Upper lobe of left lung (tissue), 6 donors: Measurements from ENCODE around the gene MYOZ2. TPM values are rescaled to one million over a fixed set of nuclear protein-coding genes. Genes with fewer than 3 reads are reported as not detected.

Source experiments
- ATAC-seq, 2 donors: fragments of 200-7000 bp; cut with Tn5 transposase; one replicate each; pipeline ENCODE4 v1.9.1; 2022; ENCODE audit warnings: mild to moderate bottlenecking in 2 of 2, moderate library complexity in 2 of 2; ENCODE audit not compliant: low FRiP score in 2 of 2
- DNase-seq, 2 donors: peaks; one replicate each; pipeline ENCODE4 v3.0.0-alpha.2; 2019 to 2020
- H3K27ac ChIP-seq, 4 donors: fragments of 200-600 bp; sonication (generic); one replicate each; pipeline ENCODE4 v1.5.1; 2016 to 2019
- H3K27me3 ChIP-seq, 4 donors: fragments of 200-600 bp; sonication (generic); one replicate each; pipeline ENCODE4 v1.5.1; 2017 to 2019
- H3K36me3 ChIP-seq, 4 donors: fragments of 200-600 bp; sonication (generic); one replicate each; pipeline ENCODE4 v1.5.1; 2016 to 2019
- H3K4me1 ChIP-seq, 4 donors: fragments of 200-600 bp; sonication (generic); one replicate each; pipeline ENCODE4 v1.5.1; 2018 to 2019
- H3K4me3 ChIP-seq, 4 donors: fragments of 200-600 bp; sonication (generic); one replicate each; pipeline ENCODE4 v1.5.1; 2017 to 2019; ENCODE audit warnings: mild to moderate bottlenecking in 2 of 4, moderate library complexity in 1 of 4
- H3K9me3 ChIP-seq, 4 donors: fragments of 200-600 bp; sonication (generic); one replicate each; pipeline ENCODE4 v1.5.1; 2018 to 2019
- CTCF ChIP-seq, 6 experiments: fragments of 450-650 bp in 4 of 6; fragments of 200-600 bp in 2 of 6; sonication (generic) in 2 of 6; IDR thresholded peaks; one replicate each; pipeline ENCODE4 v1.5.1; 2016 to 2019; ENCODE audit warnings: antibody characterized with exemption in 6 of 6
- EP300 ChIP-seq, 4 donors: sonication (generic); formaldehyde crosslinking; IDR thresholded peaks; one replicate each; pipeline ENCODE4 v1.5.1; 2017; ENCODE audit warnings: antibody characterized with exemption in 4 of 4, control low read depth in 2 of 4
- POLR2A ChIP-seq, 4 donors: fragments of 450-650 bp; IDR thresholded peaks; one replicate each; pipeline ENCODE4 v1.5.1; 2016 to 2017; ENCODE audit warnings: antibody characterized with exemption in 4 of 4, mild to moderate bottlenecking in 2 of 4
- POLR2AphosphoS5 ChIP-seq, 2 donors: sonication (generic); formaldehyde crosslinking; IDR thresholded peaks; one replicate each; pipeline ENCODE4 v1.5.1; 2017; ENCODE audit warnings: antibody characterized with exemption in 2 of 2
- WGBS, 2 donors: methylation state at CpG; one replicate each; pipeline ENCODE4 v1.1.5; 2017 to 2018; 5-methylcytosine and 5-hydroxymethylcytosine counted together
- total RNA-seq, 6 donors: library from RNA; depleted of rRNA in 4 of 6; stranded (reverse); fragments of >200 nt in 4 of 6; gene quantifications; one replicate each; pipeline versions ENCODE4 v1.1.0 to v1.2.1, GENCODE V29; 2016 to 2021
- donor health status: DM: no; HTN: no; CAD: no; lungs with moderate emphysema.
- donor health status: DM: no; HTN: yes; CAD: no; lungs with severe emphysema.

The MYOZ2 gene
- total RNA-seq, 6 donors from 2014 or later: 0.13 to 0.20 TPM; not detected in 4

GRCh38 chr4:119111296-119111695 is 24.3 kb upstream of the MYOZ2 start:
- no peak for TF ChIP-seq POLR2A (IDR thresholded peaks at IDR 0.05)
- TF ChIP-seq EP300 (IDR thresholded peaks at IDR 0.05): no peak
- TF ChIP-seq POLR2AphosphoS5 (IDR thresholded peaks at IDR 0.05): no peak
- TF ChIP-seq CTCF (IDR thresholded peaks at IDR 0.05): no peak
- Histone ChIP-seq H3K4me1 (peaks cover 0 to 9% (median 5%) of the 10 kb centered on the region in 4 donors), H3K9me3 (no peaks in the 10 kb centered on the region), H3K4me3 (no peak overlapping the region), H3K27me3 (no peaks in the 10 kb centered on the region), H3K36me3 (no peaks in the 10 kb centered on the region), H3K27ac (no peak overlapping the region)
- ATAC-seq (no peak), DNase-seq (no peak)

- H3K9me3 ChIP-seq: no peaks in the 10 kb centered on the region
- DNase-seq (no peak), ATAC-seq (peak in 1 of 2 donors; percentile 89)
- H3K4me1 ChIP-seq: peaks cover 0 to 6% (median 4%) of the 10 kb centered on the region in 4 donors
- no peaks in the 10 kb centered on the region for H3K27me3 ChIP-seq
- no peak for TF ChIP-seq POLR2A (IDR thresholded peaks at IDR 0.05)
- peak in 1 of 4 donors; percentile 29 for TF ChIP-seq EP300 (IDR thresholded peaks at IDR 0.05)
- H3K4me3 ChIP-seq: no peak overlapping the region
- H3K36me3 ChIP-seq: no peaks in the 10 kb centered on the region
- peak overlapping the region in 1 of 4 donors; percentile 51 for H3K27ac ChIP-seq
These were observed 22.5 kb upstream of the MYOZ2 start for GRCh38 chr4:119113033-119113655.

GRCh38 chr4:119116021-119116420 is 19.6 kb upstream of the MYOZ2 start:
- ATAC-seq: no peak
- H3K27me3 ChIP-seq: no peaks in the 10 kb centered on the region
- TF ChIP-seq CTCF (IDR thresholded peaks at IDR 0.05) (no peak), POLR2AphosphoS5 (IDR thresholded peaks at IDR 0.05) (no peak), EP300 (IDR thresholded peaks at IDR 0.05) (no peak), POLR2A (IDR thresholded peaks at IDR 0.05) (no peak)
- H3K4me3 ChIP-seq: no peak overlapping the region
- H3K36me3 ChIP-seq: no peaks in the 10 kb centered on the region
- no peak overlapping the region for H3K27ac ChIP-seq
- DNase-seq: no peak
- H3K4me1 ChIP-seq: peaks cover 0 to 6% (median 4%) of the 10 kb centered on the region in 4 donors
- no peaks in the 10 kb centered on the region for H3K9me3 ChIP-seq
- 94 to 97% methylated on average over 4 of the region's 4 CpGs for WGBS, 2 donors

GRCh38 chr4:119116925-119117900 is 18.4 kb upstream of the MYOZ2 start:
- peaks cover 0 to 6% (median 4%) of the 10 kb centered on the region in 4 donors for H3K4me1 ChIP-seq
- peak in 1 of 2 donors; percentile 64 for ATAC-seq
- no peaks in the 10 kb centered on the region for H3K9me3 ChIP-seq
- H3K27me3 ChIP-seq: no peaks in the 10 kb centered on the region
- no peak for DNase-seq
- 59 to 71% methylated on average over 3 of the region's 3 CpGs for WGBS, 2 donors
- TF ChIP-seq POLR2AphosphoS5 (IDR thresholded peaks at IDR 0.05) (no peak), CTCF (IDR thresholded peaks at IDR 0.05) (no peak), POLR2A (IDR thresholded peaks at IDR 0.05) (no peak), EP300 (IDR thresholded peaks at IDR 0.05) (no peak)
- H3K4me3 ChIP-seq: no peak overlapping the region
- no peak overlapping the region for H3K27ac ChIP-seq
- H3K36me3 ChIP-seq: no peaks in the 10 kb centered on the region

GRCh38 chr4:119118397-119118796 is 17.2 kb upstream of the MYOZ2 start:
- no peak for DNase-seq
- H3K36me3 ChIP-seq: no peaks in the 10 kb centered on the region
- H3K27me3 ChIP-seq: no peaks in the 10 kb centered on the region
- peak in 1 of 2 donors; percentile 75 for ATAC-seq
- TF ChIP-seq EP300 (IDR thresholded peaks at IDR 0.05) (no peak), POLR2A (IDR thresholded peaks at IDR 0.05) (no peak), CTCF (IDR thresholded peaks at IDR 0.05) (no peak), POLR2AphosphoS5 (IDR thresholded peaks at IDR 0.05) (no peak)
- no peak overlapping the region for H3K27ac ChIP-seq
- H3K4me1 ChIP-seq: peaks cover 0 to 3% (median 0%) of the 10 kb centered on the region in 4 donors
- WGBS, 2 donors: 44 to 70% methylated on average over 2 of the region's 2 CpGs
- no peak overlapping the region for H3K4me3 ChIP-seq
- H3K9me3 ChIP-seq: no peaks in the 10 kb centered on the region
